ENCODE data around the gene ABCC12. TPM values are rescaled to one million over a fixed set of nuclear protein-coding genes. Genes with fewer than 3 reads are reported as not detected.

Gene ABCC12
- total and polyA plus RNA-seq, 2 of the 8 experiments (the other 6 are each of a cell fraction or from before 2014, with no cell fraction given) = 0.05 TPM; not detected in 1

DNA sequence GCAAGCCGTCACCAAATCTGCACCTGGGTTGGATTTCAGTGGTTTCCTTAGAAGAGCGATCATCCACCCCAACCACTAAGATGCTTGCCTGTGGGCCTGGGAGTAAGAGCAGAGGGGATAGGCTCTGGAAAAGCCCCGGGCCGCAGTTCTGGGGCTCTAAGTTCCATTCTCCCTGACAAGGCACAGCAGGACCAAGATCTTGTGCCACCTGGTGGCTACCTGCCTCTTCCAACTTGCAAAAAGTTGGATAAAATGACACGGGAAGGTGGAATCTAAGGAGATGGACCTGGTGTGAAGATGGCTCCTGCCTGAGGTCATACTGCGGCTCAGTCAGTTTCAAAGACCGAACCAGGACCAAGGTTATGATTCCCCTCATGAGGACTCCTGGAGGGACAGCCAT, 42.3 kb downstream of the ABCC12 start:
- no peak overlapping the region for H3K4ac ChIP-seq (replicated peaks; ENCODE audit: insufficient read length, low read depth, low read length)
- no peaks in the 10 kb centered on the region for H3K36me3 ChIP-seq (ENCODE audit: control insufficient read depth in 2 of 4, insufficient read depth in 4 of 4, low read length in 3 of 4)
- no peaks in the 10 kb centered on the region for H3K23me2 ChIP-seq (ENCODE audit: low read depth, low read length)
- no peak overlapping the region for H4K5ac ChIP-seq (ENCODE audit: insufficient read length, low read depth, low read length)
- H4K91ac ChIP-seq (replicated peaks; ENCODE audit: insufficient read length, low read length) = no peak overlapping the region
- no peak overlapping the region for H2BK5ac ChIP-seq (ENCODE audit: low read depth, low read length)
- H3K4me1 ChIP-seq (replicated peaks in 1 of 4; ENCODE audit: control insufficient read depth in 3 of 4, insufficient read depth in 4 of 4, low read length in 3 of 4) = no peaks in the 10 kb centered on the region
- 81% methylated on average over 7 of the region's 7 CpGs; no CpG with 5 or more reads in 1 of the 2 experiments for WGBS, 2 experiments (ENCODE audit: extremely low coverage in 1 of 2, insufficient coverage in 1 of 2, insufficient read length in 1 of 2, insufficient replicate concordance in 2 of 2, low coverage in 1 of 2, low lambda C conversion rate in 2 of 2, missing lambda C conversion rate in 1 of 2)
- no peaks in the 10 kb centered on the region for H3K27me3 ChIP-seq (replicated peaks in 1 of 4; ENCODE audit: control insufficient read depth in 3 of 4, extremely low read depth in 1 of 4, insufficient read depth in 3 of 4, low read length in 3 of 4)
- H3K14ac ChIP-seq (ENCODE audit: insufficient read length) = no peak overlapping the region
- no peaks in the 10 kb centered on the region for H3K9me3 ChIP-seq (ENCODE audit: insufficient read depth in 2 of 2, low read depth in 1 of 2, low read length in 1 of 2)
- H2BK20ac ChIP-seq (ENCODE audit: low read length) = no peak overlapping the region
- H3K27ac ChIP-seq (ENCODE audit: low read depth, low read length) = no peak overlapping the region
- no peaks in the 10 kb centered on the region for H4K20me1 ChIP-seq (replicated peaks in 1 of 2; ENCODE audit: control insufficient read depth in 1 of 2, insufficient read depth in 2 of 2, low read length in 2 of 2)
- H2BK12ac ChIP-seq (ENCODE audit: low read depth, low read length) = no peak overlapping the region
- POLR2A ChIA-PET (ENCODE audit: partially characterized antibody) = no interaction called here
- DNase-seq (ENCODE audit: low read depth in 1 of 2, low spot score in 2 of 2) (no peak), FAIRE-seq (no peak)
- no peak overlapping the region for H2BK120ac ChIP-seq (replicated peaks; ENCODE audit: low read depth, low read length)
- no peak overlapping the region for H3K9ac ChIP-seq (replicated peaks in 1 of 4; ENCODE audit: extremely low read depth in 1 of 4, low read depth in 3 of 4, low read length in 3 of 4)
- no peak overlapping the region for H2AFZ ChIP-seq (ENCODE audit: low read length)
- no peak overlapping the region for H3K23ac ChIP-seq (ENCODE audit: insufficient read length)
- H4K8ac ChIP-seq (ENCODE audit: extremely low read depth, insufficient read depth, low read length) = no peak overlapping the region
- CTCF ChIA-PET (ENCODE audit: partially characterized antibody) = interaction anchor here (0.7 to 2.7 kb wide), 18 partner anchors 10 to 972 kb away, joined by 3 to 9 read pairs (median 4); partner anchors contain the start of gene NETO2
- H2BK15ac ChIP-seq (ENCODE audit: low read length) = no peak overlapping the region
- H3K79me1 ChIP-seq (ENCODE audit: low read depth, low read length) = no peaks in the 10 kb centered on the region
- no peak overlapping the region for H3K56ac ChIP-seq (replicated peaks; ENCODE audit: insufficient read length, low read depth, low read length)
- no peaks in the 10 kb centered on the region for H3K79me2 ChIP-seq (ENCODE audit: control insufficient read depth in 1 of 2, insufficient read depth in 2 of 2, low read length in 2 of 2)
- H3K18ac ChIP-seq (ENCODE audit: extremely low read depth, low read length) = no peak overlapping the region
- H3K4me3 ChIP-seq (ENCODE audit: extremely low read depth in 1 of 4, insufficient read depth in 2 of 4, low read depth in 3 of 4, low read length in 4 of 4) = no peak overlapping the region
- H2AK5ac ChIP-seq (ENCODE audit: low read depth, low read length) = no peak overlapping the region
- TF ChIP-seq, protein P1, sequence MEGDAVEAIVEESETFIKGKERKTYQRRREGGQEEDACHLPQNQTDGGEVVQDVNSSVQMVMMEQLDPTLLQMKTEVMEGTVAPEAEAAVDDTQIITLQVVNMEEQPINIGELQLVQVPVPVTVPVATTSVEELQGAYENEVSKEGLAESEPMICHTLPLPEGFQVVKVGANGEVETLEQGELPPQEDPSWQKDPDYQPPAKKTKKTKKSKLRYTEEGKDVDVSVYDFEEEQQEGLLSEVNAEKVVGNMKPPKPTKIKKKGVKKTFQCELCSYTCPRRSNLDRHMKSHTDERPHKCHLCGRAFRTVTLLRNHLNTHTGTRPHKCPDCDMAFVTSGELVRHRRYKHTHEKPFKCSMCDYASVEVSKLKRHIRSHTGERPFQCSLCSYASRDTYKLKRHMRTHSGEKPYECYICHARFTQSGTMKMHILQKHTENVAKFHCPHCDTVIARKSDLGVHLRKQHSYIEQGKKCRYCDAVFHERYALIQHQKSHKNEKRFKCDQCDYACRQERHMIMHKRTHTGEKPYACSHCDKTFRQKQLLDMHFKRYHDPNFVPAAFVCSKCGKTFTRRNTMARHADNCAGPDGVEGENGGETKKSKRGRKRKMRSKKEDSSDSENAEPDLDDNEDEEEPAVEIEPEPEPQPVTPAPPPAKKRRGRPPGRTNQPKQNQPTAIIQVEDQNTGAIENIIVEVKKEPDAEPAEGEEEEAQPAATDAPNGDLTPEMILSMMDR (IDR thresholded peaks at IDR 0.05; ENCODE audit: control extremely low read depth in 1 of 3, insufficient read depth in 1 of 3, low read depth in 1 of 3, low read length in 3 of 3) = peak in 2 of 3 experiments; percentile 20 to 30; a peak in 3 of 4 replicates
- TF ChIP-seq SIN3A (conservative IDR thresholded peaks at IDR 0.05 in 1 of 2, IDR thresholded peaks at IDR 0.05 in 1 of 2; ENCODE audit: low read depth in 1 of 2, low read length in 2 of 2) (no peak), KDM1A (IDR thresholded peaks at IDR 0.05; ENCODE audit: borderline replicate concordance, low read length) (no peak), RAD21 (IDR thresholded peaks at IDR 0.05 in 1 of 2, conservative IDR thresholded peaks at IDR 0.05 in 1 of 2; ENCODE audit: low read depth in 2 of 2, low read length in 2 of 2) (peak; percentile 44 to 58; a peak in 3 of 4 replicates), NANOG (IDR thresholded peaks at IDR 0.05; ENCODE audit: insufficient read depth, low read depth, low read length, poor library complexity, severe bottlenecking) (no peak)
- no peak overlapping the region for H3K4me2 ChIP-seq (ENCODE audit: insufficient read depth in 1 of 2, low read depth in 2 of 2, low read length in 2 of 2)

All from H1 (cell line).